ENCODE results near the gene MAP4K1. TPM values are rescaled to one million over a fixed set of nuclear protein-coding genes. Genes with fewer than 3 reads are reported as not detected.

The MAP4K1 gene
- total RNA-seq, 1 experiment from 2014 or later: 0.56 TPM

- TF ChIP-seq CTCF (IDR thresholded peaks at IDR 0.05; ENCODE audit: unreplicated experiment): no peak
- ChIA-PET CTCF (interaction anchor here (0.7 kb wide), 1 partner anchor 98 kb away, joined by 3 read pairs; no protein-coding TSS in a partner anchor), POLR2A (interaction anchor here (0.9 kb wide), 1 partner anchor 24 kb away, joined by 3 read pairs; no protein-coding TSS in a partner anchor)
- Mint-ChIP-seq H3K27ac (ENCODE audit: low read depth, unreplicated experiment) (no peak overlapping the region), H3K27me3 (ENCODE audit: insufficient read depth, unreplicated experiment) (no peaks in the 10 kb centered on the region), H3K9me3 (ENCODE audit: unreplicated experiment) (peaks cover 15% of the 10 kb centered on the region), H3K4me1 (ENCODE audit: insufficient read depth, unreplicated experiment) (peaks cover 5% of the 10 kb centered on the region), H3K36me3 (ENCODE audit: insufficient read depth, unreplicated experiment) (peaks cover 9% of the 10 kb centered on the region), H3K4me3 (ENCODE audit: unreplicated experiment) (no peak overlapping the region)
- no peak for DNase-seq (ENCODE audit: unreplicated experiment)
- intact Hi-C loops (cut with micrococcal nuclease): no loop called here
- no TSS peak for BruUV-seq (replicated peaks)
Observed at GRCh38 chr19:38538793-38539528, 78.8 kb downstream of the MAP4K1 start.

DNA sequence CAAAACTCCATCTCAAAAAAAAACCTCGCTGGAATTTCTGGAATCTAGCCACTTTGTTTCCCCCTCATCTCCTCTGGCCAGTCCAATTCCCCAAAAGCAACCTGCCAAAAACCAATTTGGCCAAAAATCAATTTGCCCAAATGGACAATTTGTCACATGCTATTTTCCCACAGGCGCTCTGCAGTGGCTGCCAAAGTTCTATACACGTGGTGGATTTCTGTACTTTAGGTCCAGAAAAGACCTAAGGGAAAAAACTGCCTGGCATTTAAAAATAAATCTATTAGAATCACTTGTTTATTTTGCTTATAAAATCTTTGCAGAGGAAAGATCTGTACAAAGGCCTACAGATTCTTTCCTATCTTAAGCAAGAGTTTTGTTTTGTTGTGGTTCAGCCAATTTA lies 79.4 kb downstream of the MAP4K1 start:
- peaks cover 15% of the 10 kb centered on the region for H3K9me3 Mint-ChIP-seq (ENCODE audit: unreplicated experiment)
- H3K36me3 Mint-ChIP-seq (ENCODE audit: insufficient read depth, unreplicated experiment): peaks cover 7% of the 10 kb centered on the region
- H3K27ac Mint-ChIP-seq (ENCODE audit: low read depth, unreplicated experiment): no peak overlapping the region
- ChIA-PET CTCF (no interaction called here), POLR2A (interaction anchor here (0.9 kb wide), 1 partner anchor 23 kb away, joined by 3 read pairs; no protein-coding TSS in a partner anchor)
- no TSS peak for BruUV-seq (replicated peaks)
- no peak overlapping the region for H3K4me3 Mint-ChIP-seq (ENCODE audit: unreplicated experiment)
- no peak for DNase-seq (ENCODE audit: unreplicated experiment)
- peaks cover 5% of the 10 kb centered on the region for H3K4me1 Mint-ChIP-seq (ENCODE audit: insufficient read depth, unreplicated experiment)
- no peaks in the 10 kb centered on the region for H3K27me3 Mint-ChIP-seq (ENCODE audit: insufficient read depth, unreplicated experiment)
- TF ChIP-seq CTCF (IDR thresholded peaks at IDR 0.05; ENCODE audit: unreplicated experiment): no peak
- intact Hi-C loops (cut with micrococcal nuclease): no loop called here

Other genes starting within 250 kb of the MAP4K1 start
- gene PSMD8, start 243.4 kb downstream of the MAP4K1 start, total RNA-seq (2022): 289 and 311 TPM in 2 replicates
- gene GGN, start 229.9 kb downstream of the MAP4K1 start, total RNA-seq (2022): 0.27 and 1.4 TPM in 2 replicates
- gene SPRED3, start 229.3 kb downstream of the MAP4K1 start, total RNA-seq (2022): 5.6 and 9.0 TPM in 2 replicates
- gene FAM98C, start 214.9 kb downstream of the MAP4K1 start, total RNA-seq (2022): 18.8 and 19.9 TPM in 2 replicates
- gene RASGRP4, start 191.7 kb downstream of the MAP4K1 start, total RNA-seq (2022): not detected in 2 replicates
- 0.28 and 0.32 TPM in 2 replicates for gene RYR1, start 184.3 kb downstream of the MAP4K1 start, total RNA-seq (2022)
- 342 and 375 TPM in 2 replicates for gene EIF3K, start 1.2 kb upstream of the MAP4K1 start, total RNA-seq (2022)
- gene ACTN4, start 29.7 kb upstream of the MAP4K1 start, total RNA-seq (2022): 300 and 320 TPM in 2 replicates
- not detected in 2 replicates for gene CAPN12, start 126.5 kb upstream of the MAP4K1 start, total RNA-seq (2022)
- gene LGALS7, start 155.6 kb upstream of the MAP4K1 start, total RNA-seq (2022): 1.1 TPM in 1 of 2 replicates, not detected in the other
- gene LGALS7B, start 171.2 kb upstream of the MAP4K1 start, total RNA-seq (2022): 2.5 and 2.6 TPM in 2 replicates
- gene LGALS4, start 195.0 kb upstream of the MAP4K1 start, total RNA-seq (2022): 0.61 TPM in 1 of 2 replicates, not detected in the other
- 109 and 130 TPM in 2 replicates for gene ECH1, start 213.8 kb upstream of the MAP4K1 start, total RNA-seq (2022)
- gene HNRNPL, start 232.0 kb upstream of the MAP4K1 start, total RNA-seq (2022): 288 and 421 TPM in 2 replicates